Activated CD4-positive, CD25-positive, alpha-beta regulatory T cell treated with anti-CD3 and anti-CD28 coated beads, Interleukin-2, amount 50 U/mL, for 72 hours (primary cell): Measurements from ENCODE around the gene FBXO46.

Experiments
- DNase-seq: peaks from one replicate; pipeline ENCODE4 v3.0.0; 2021

FBXO46 gene, protein sequence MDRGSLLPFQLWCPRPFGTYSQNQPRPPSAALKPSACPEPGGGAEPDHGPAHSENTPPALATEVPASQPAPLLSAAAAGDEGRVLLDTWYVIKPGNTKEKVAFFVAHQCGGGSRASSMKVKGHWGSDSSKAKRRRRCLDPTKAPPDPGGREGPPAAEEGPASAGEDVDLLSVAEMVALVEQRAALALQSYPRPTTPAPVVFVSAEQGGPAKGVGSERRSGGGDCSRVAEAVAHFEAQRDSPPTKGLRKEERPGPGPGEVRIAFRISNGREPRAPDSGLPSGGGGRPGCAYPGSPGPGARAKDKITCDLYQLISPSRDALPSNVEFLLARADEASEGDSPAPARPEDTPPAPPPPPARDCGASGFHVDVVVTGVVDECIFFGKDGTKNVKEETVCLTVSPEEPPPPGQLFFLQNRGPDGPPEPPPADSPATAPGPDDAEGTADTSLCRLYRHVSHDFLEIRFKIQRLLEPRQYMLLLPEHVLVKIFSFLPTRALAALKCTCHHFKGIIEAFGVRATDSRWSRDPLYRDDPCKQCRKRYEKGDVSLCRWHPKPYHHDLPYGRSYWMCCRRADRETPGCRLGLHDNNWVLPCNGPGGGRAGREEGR

DNA sequence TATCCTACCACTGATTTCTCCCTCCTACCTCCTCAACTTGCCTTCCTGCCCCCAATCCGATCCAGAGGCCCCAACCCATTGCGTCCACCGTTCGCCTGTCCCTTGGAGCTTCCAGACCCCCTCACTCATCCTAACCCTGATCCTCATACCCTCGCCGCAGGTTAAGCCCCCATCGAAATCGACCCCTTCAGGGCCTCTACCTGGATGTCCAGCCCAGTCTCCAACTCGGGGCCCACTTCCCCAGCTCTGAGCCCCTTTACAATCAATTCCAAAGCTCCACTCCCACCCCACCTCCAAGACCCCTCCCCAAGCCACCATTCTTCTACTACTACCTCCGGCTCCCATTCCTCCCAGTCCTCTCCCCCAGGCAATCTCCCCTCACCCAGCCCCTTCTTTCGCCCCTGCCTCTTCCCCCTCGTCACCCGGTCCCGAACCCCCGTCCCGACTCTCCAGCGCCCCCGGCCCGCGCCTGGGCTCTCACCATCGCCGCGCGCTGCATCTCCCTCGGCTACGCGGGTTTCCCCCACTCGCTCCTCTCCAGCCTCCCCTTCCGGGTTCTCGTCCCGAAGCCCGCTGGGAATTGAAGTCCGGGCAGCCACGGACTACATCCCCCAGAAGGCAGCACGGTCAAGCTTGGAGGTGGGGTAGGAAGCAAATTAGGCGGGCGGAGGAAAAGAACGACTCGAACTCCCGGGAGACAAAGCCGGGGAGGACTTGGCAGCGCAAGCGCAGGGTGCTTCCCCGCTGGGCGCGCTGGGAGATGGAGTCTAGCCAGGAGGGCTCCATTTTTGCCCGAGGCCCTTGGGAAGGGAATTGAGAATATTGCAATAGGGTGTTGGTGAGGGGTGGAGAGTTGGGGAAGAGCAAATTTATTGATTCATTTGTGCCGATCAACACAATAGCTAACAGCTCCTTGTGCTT lies at the start of gene FBXO46:
FBXO46 (minus strand) TSS at position 529 of the 921 bp plus-strand sequence. CDS start 17,401 bp downstream, outside the sequence.
- DNase-seq = peak; percentile 86

DNA sequence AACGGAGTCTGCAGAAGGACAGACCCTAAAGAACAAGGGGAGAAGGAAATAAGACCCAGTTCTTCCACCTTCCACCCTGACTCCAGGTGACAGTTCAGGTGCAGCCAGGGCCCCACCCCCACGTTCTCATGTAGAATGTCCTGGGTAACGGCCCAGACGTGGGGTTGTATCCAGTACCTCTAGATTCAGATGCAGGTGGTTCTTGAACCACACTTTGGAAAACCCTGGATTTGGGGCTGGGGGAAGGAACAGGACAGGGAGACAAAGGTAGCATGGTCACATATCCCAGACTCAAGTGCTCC lies 49.4 kb upstream of the FBXO46 start:
- DNase-seq = no peak

DNA sequence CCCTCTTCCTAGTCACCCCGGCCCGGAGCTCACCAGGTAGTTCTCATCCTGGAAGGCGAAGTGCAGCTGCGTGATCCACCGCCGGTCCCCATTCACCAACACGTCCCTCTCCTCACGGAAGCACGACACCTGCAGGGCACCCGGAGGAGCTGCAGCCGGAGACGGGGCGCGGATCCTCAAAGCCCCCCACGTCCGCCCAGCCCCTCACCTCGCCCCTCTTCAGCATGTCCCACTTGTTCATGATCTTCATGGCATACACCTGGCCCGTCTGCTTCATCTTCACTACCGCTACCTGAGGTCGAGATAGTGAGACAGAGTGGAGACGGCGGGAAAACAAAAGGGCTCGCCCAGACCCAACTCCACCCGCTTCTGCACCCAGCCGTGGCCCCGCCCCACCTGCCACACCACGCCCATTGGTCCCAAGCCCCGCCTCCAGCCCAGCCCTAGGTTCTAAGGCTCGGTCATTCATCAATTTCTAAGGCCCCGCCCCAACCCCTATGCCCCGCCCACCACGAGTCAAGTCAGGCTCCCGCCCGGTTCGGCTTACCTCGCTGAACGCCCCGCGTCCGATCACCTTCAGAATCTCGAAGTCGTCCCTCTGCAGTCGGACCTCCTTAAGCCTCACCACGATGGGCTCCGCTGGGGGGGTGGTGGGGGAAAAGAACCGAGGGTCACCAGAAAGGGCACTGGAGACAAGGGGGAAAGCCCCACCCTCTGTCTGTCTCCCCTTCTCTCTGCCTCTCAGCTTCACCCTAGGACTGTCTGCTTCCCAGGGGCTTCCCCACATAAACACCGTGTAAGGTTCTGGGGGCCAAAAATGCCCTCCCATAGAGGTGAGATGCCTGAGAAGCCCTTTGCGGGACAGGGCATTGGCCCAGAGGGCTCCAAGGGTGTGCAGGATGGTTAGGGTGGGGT lies 48.8 kb upstream of the FBXO46 start:
- peak; percentile 88 for DNase-seq

DNA sequence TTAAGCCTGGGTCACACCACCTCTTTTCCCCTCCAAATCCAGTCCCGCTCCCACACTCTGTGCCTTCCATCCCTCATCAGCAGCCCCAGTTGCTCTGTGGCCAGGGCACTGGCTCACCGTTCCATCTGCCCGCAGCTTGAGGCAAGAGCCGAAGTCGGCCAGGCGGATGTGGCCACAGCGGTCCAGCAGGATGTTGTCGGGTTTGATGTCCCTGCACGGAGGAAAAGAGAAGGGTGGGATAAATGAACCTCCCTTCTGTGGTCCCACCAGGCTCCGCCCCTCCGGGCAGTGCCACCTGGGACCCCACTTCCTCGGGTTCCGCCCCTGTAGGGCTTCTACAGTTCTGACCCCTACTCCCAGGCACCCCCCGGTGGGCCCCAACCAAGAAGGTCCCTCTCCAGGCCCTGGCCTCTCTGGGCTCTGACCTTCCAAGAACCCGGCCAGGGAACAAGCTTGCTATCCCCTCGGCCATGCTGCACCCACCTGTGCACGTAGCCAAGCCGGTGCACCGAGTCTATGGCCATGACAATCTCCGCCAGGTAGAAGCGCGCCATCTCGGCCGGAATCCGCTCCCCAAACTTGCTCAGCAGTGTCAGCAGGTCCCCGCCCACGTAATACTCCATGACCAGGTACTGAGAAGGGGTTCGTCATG lies 47.4 kb upstream of the FBXO46 start:
- no peak for DNase-seq

DNA sequence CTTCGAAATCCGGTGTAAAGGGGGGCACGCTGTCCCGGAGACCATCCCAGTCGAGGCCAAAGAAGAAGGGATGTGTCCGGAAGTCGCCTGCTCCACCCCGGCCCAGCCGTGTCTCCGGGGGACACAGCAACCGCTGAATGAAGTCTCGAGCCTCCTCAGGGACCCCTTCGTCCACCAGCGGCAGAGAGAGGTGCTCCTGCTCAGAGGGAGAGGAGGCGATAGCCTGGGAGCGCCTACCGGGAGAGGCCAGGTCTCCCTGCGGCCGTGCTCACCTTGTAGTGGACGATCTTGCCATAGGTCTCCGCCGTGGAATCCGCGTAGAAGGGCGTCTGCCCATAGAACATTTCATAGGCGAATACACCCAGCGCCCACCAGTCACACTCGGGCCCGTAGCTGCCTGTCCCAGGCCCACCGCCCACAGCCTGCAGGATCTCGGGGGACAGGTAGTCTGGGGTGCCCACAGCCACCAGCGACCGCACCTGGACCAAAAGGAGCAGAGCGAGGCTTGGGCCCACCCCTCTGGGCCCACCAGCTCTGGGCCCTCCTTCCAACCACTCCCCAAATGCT lies 46.8 kb upstream of the FBXO46 start:
- DNase-seq = no peak

DNA sequence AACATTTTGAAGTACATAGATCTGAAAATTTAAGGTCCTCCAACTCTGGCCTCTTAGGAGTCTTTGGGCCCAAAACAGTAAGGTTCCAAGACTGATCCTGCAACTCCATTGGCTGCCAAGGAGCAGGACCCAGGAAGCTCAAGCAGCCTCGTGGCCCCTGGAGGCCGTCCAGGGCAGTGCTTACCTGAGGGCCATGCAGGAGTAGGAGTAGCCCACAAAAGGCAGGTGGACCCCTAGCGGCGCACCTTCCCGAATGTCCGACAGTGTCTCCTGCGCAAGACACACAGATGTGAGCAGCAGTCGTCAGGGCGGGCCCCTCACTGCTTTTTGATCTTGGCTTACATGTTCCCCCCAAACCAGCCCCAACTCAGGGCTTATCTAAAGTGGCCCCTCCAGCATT lies 44.1 kb upstream of the FBXO46 start:
- no peak for DNase-seq

DNA sequence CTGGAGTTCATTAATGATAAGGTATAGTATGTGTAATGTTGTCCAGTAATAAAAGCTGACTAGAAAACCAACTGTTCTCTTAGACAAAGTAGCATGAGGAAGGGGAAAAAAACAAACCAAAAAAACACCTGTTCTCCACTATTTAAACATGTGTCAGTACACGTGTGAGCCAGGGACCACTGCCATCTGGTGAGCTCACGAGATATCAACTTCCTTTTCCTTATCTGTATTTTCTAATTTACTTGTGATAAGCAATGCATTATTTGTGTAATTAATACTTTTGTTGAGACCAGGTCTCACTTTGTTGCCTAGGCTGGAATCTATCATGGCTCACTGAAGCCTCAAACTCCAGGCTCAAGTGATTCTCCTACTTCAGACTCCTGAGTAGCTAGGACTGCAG lies 42.7 kb upstream of the FBXO46 start:
- DNase-seq = no peak

DNA sequence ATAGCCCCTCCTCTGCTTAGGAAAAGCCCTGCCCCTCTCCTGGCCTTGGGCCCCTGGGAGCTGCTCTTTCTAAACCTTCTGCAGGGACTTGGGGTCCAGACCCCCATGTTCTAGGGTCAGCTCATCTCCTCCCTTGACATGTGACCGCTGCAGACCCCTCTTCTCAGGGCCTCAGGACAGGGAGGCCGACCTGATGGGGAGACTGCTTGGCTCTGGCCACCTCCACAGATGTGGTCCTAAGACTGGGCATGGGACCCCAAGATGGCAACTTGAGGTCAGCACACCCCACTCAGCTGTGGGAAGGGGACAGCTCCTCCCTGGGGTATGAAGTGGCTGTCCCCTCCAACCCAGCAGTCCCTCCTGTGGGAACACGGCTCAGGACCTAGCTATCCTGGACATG lies 42.2 kb upstream of the FBXO46 start:
- DNase-seq = no peak

DNA sequence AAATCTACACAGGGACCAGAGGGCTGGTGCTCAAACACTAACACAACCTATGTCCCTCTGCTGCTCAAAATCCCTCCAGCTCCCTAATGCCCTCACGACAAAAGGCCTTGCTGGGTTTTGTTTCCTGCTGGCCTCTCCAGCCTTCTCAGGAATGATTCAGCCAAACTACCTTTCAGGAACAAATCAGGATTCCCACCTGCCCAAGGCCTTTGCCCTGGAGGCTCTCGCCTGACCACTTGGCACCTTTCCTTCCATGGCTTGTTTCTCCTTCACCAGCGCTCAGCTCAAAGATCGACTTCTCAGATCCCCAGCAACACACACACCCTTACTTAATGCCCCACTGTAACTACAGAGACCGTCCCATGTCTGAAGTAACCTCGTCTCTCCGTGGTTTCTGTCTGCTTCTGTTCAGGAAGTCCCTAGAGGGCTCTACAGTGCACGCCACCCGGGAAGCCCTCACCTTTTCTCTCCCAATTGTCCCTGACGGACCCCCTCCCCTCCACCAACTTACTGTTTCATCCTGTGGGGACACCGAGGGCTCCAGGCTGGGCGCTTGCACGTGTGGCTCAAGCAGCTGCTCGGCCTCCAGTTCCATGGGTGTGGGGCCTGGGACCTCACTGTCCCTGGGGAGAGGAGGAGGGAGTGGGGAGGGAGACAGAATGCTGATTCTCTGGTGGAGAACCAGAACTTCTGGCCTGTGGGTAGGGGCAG lies 41.6 kb upstream of the FBXO46 start:
- no peak for DNase-seq

DNA sequence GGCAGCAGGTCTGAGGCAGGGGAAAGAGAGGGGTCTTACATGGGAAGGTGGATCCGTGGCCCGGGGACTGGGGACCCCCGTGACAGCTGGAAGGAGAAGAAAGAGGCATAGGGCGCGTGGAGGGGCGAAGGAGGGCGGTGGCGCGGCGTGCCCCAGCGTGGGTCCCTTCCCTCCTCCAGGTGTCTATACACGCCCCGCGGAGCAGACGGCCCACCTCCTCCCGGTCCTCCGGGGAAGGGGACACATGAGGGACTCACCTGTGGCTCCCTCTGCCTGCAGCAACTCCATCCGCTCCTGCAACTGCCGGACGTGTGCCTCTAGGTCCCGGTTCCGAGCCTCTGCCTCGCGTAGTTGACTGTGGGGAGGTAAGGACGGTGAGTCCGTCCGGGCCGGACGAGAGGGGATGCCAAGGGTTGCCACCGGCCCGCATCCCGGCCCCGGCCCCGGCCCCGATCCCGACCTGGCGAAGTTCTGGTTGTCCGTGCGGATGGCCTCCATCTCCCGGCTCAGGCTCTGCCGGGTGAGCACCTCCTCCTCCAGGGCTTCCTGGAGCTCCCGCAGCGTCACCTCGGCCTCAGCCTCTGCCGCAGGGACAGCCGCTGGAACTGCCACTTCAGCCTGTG lies 40.7 kb upstream of the FBXO46 start:
- DNase-seq = no peak

DNA sequence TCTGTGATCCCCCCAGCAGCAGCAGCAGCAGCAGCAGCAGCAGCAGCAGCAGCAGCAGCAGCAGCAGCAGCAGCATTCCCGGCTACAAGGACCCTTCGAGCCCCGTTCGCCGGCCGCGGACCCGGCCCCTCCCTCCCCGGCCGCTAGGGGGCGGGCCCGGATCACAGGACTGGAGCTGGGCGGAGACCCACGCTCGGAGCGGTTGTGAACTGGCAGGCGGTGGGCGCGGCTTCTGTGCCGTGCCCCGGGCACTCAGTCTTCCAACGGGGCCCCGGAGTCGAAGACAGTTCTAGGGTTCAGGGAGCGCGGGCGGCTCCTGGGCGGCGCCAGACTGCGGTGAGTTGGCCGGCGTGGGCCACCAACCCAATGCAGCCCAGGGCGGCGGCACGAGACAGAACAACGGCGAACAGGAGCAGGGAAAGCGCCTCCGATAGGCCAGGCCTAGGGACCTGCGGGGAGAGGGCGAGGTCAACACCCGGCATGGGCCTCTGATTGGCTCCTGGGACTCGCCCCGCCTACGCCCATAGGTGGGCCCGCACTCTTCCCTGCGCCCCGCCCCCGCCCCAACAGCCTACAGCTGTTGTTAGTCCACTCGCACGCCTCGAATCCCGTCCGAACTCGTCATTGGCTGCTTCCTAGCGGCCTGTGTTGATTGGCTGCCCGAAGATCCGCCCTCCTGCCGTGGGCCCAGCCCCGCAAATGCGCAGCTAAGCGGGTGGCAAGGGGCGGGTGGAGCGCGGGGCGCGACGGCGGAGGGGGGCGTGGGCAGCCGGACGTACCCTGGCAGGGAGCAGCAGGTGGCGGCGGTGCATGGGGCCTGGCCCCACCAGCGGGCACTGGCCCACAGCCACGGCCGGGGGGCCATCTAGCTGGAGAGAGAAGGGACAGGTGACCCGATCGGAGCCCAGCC lies 39.8 kb upstream of the FBXO46 start:
- peak; percentile 88 for DNase-seq

DNA sequence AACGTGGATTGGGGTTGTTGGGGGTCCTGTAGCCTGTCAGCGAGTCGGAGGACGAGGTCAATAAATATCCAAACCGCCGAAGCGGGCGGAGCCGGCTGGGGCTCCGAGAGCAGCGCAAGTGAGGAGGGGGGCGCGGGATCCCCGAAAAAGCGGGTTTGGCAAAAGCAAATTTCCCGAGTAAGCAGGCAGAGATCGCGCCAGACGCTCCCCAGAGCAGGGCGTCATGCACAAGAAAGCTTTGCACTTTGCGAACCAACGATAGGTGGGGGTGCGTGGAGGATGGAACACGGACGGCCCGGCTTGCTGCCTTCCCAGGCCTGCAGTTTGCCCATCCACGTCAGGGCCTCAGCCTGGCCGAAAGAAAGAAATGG lies 39.1 kb upstream of the FBXO46 start:
- no peak for DNase-seq

DNA sequence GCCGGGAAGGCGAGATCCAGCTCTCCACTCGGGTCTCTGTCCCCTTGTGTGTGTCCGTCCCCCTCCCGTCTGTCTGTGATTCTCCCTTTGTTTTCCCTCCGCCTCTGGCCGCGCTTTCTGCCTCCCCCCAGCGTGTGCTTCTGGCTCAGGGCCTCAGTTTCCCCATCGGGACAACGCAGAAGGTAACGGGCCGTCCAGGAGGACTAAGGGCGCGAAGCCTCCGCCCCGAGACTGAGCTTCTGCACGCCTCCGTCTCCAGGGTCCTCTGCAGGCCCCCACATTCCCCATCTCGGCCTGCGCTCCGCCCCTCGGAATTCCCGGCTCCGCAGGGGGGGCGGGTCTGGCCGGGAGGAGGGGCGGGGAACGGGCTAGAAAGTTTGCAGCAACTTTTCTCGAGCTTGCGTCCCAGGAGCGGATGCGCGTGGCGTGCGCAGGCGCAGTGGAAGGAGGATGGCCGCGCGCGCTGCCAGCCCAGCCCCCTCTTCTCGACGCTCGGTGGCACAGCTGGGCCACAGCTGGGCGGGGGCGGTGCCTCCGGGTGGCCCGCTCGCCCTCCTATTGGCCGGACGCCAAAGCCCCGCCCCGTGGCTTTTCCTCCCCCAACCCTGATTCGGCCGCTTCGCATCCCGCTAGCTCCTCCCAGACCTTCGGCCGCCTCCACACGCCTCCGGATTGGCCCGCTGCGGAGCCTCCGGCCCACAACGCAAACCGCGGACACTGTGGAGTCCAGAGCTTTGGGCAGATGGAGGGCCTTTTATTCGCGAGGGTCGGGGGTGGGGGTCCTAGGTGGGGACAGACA lies 38.5 kb upstream of the FBXO46 start, which contains the start of gene SIX5:
SIX5 (minus strand) TSS at position 269 of the 799 bp plus-strand sequence. CDS start 408 bp downstream, outside the sequence.
- DNase-seq = peak; percentile 98

DNA sequence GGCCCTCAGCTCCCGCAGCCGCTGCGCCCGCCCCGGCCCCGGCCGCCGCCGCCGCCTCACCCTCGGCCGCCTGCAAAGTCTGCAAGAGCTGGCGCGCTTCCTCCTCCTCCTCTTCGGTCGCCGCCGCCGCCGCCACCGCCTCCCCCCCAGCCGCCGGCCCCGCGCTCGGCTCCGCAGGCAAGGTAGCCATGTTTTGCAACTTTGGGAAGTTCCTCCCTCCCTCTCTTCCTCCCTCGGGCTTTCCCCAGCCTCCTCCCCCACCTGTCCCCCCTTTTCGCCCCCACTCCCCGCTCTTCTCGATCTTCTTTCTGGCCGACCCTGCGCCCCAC lies 37.9 kb upstream of the FBXO46 start:
- peak; percentile 49 for DNase-seq

DNA sequence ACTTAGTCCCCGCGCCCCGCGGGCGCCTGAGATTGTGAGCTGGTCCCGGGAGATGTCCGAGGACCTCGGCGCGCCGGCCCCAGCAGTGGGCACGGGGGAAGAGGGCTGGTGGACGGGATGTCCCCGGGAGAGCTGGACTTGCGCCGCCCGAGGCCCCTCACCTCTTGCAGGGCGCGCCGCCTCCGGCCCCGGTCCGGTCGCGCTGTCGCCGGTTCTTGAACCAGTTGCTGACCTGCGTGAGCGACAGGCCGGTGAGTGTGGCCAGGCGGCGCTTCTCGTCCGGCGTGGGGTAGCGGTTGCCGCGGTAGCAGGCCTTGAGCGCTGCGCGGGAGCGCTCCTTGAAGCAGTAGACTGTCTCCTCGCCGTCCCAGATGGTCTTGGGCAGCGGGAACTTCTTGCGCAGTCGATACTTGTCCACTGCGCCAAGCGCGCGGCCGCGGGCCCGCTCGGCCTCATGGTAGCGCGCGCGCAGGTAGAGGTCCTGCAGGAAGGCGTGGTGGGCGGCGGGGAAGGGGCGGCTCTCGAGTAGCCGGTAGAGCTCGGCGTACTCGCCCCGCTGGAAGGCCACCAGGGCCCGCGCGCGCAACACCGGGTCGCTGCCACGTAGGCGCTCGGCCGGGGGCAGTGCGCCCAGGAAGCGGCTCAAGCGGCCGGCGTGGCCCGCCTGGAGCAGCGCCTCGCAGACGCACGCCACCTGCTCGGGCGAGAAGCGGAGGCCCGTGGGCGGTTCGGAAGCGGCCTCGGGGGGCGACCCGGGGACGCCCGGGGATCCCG lies 37.4 kb upstream of the FBXO46 start:
- DNase-seq = peak; percentile 55

DNA sequence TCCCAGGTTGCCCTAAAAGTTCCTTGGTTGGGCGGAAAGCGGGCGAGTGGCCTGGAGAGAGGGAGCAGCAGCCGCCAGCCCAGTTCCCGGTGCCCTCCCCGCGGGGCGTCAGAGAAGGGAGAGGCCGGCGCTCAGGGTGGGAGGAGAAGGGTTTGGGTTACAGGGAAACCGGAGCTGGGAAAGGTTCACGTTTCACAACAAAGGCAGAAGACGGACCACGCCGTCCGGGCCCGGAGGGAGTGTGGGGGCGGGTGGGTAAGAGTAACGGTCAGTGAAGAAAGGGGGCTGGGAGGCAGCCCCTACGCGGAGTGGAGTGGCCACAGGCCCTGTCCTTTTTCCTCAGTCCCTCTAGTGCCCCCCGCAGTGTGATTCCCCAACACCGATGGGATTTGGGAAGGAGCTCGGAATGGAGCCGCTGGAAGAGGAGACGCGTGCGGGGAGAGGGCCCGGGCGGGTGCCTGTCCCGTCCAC lies 36.7 kb upstream of the FBXO46 start:
- DNase-seq = no peak

DNA sequence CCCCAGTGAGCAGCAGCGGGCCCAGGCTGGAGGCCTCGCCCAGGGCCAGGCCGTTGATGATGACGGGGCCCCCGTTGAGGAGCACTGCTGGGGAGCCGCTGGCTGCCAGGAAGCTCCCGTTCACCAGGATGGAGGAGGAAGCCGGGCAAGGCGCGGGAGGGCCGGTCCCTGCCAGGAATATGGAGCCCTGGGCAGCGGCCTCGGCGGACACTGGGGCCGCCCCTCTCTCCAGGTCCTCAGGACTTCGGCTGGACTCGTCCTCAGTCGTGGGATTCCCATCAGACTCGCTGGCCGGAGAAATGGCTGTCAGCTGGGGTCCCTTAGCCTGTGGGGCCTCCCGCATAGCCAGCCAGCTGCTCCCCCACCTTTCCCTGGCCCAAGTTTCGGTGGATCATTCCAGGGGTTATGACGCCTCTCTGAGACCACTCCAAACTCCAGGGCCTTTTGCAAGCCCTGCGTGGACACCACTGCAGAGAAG lies 36.2 kb upstream of the FBXO46 start:
- DNase-seq = no peak
